HG03575 (cell line): ENCODE measurements around the gene NOL8.

Source experiments
- ATAC-seq: cut with Tn5 transposase; IDR thresholded peaks from one replicate; pipeline ENCODE4 v1.9.1; 2021; ENCODE audit not compliant: unreplicated experiment, insufficient number of reproducible peaks, low FRiP score; ENCODE audit errors: extremely low read depth

The NOL8 gene

GRCh38 chr9:92325269-92325990 is at the start of gene NOL8, which contains the start of gene CENPP:
Gene NOL8 (minus strand): TSS chr9:92325350. CDS start chr9:92324161, 1,189 bp downstream.
Gene CENPP (plus strand): TSS chr9:92325953.
- peak; percentile 53 for ATAC-seq

- no peak for ATAC-seq
Observed at GRCh38 chr9:92373167-92373566, 48.0 kb upstream of the NOL8 start.

GRCh38 chr9:92369075-92369474 is 43.9 kb upstream of the NOL8 start:
- no peak for ATAC-seq

- ATAC-seq = no peak
Observed at GRCh38 chr9:92360083-92360482, 34.9 kb upstream of the NOL8 start.

- no peak for ATAC-seq
Observed at GRCh38 chr9:92359394-92359995, 34.3 kb upstream of the NOL8 start.

- ATAC-seq = no peak
Observed at GRCh38 chr9:92353051-92353450, 27.9 kb upstream of the NOL8 start.

- no peak for ATAC-seq
Observed at GRCh38 chr9:92350740-92351133, 25.6 kb upstream of the NOL8 start.

GRCh38 chr9:92349771-92350739 is 24.9 kb upstream of the NOL8 start:
- no peak for ATAC-seq

GRCh38 chr9:92345582-92345981 is 20.4 kb upstream of the NOL8 start:
- no peak for ATAC-seq

- no peak for ATAC-seq
Observed at GRCh38 chr9:92342825-92343488, 17.8 kb upstream of the NOL8 start.

GRCh38 chr9:92341578-92341977 is 16.4 kb upstream of the NOL8 start:
- ATAC-seq = no peak

- no peak for ATAC-seq
Observed at GRCh38 chr9:92333282-92333634, 8.1 kb upstream of the NOL8 start.

- ATAC-seq = no peak
Observed at GRCh38 chr9:92332577-92333281, 7.6 kb upstream of the NOL8 start.

- ATAC-seq = no peak
Observed at GRCh38 chr9:92328225-92328624, 3.1 kb upstream of the NOL8 start.

- ATAC-seq = no peak
Observed at GRCh38 chr9:92327283-92327850, 2.2 kb upstream of the NOL8 start.

- ATAC-seq = no peak
Observed at GRCh38 chr9:92325991-92326500, 896 bp upstream of the NOL8 start.

GRCh38 chr9:92324889-92325268 is 271 bp downstream of the NOL8 start:
- ATAC-seq = no peak

- no peak for ATAC-seq
Observed at GRCh38 chr9:92324431-92324830, 719 bp downstream of the NOL8 start.
